ENCODE results near the gene PICK1. TPM values are rescaled to one million over a fixed set of nuclear protein-coding genes. Genes with fewer than 3 reads are reported as not detected.

Gene PICK1
- total and polyA plus RNA-seq, 2 donors (not counting 3 experiments of a cell fraction or from before 2014, with no cell fraction given) = 18.0 to 20.8 TPM

DNA sequence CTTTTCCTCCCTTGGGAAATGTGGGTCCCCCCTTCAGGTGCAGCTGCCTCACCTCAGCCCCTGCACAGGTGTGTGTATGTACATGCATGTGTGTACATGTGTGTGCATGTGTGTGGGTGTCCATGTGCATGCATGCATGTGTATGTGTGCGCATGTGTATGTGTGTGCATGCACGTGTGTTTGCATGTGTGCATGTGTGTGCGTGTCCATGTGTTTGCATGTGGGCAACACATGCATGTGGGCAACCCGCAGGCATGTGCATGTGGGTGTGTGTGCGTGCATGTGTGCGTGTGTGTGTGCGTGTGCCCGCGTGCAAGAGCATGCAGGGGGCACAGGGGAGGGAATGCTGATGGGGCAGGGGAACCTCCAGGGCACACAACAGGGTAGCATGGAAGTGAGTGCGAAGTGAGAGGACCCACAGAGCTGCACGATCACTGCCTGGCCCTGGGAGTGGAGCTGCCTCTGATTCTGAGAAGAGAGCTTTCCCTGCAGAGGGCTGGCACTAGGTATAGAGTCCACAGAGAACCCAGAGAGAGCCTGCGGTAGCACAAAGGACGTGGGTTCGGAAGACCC is 67.9 kb downstream of the PICK1 start:
- ChIA-PET CTCF (interaction anchor here (1.8 kb wide), 1 partner anchor 11 kb away, joined by 16 read pairs; no protein-coding TSS in a partner anchor), POLR2A (no interaction called here)
- Histone ChIP-seq H3K79me2 (ENCODE audit: control insufficient read depth, insufficient read depth, low read length) (no peaks in the 10 kb centered on the region), H3K9me1 (replicated peaks; ENCODE audit: control insufficient read depth, extremely low read depth, insufficient read depth, low read length) (no peaks in the 10 kb centered on the region), H3K9me3 (replicated peaks; ENCODE audit: control insufficient read depth, insufficient read depth, low read length) (no peaks in the 10 kb centered on the region), H3K27me3 (ENCODE audit: control insufficient read depth in 2 of 2, insufficient read depth in 2 of 2, low read length in 2 of 2) (no peaks in the 10 kb centered on the region), H4K20me1 (replicated peaks; ENCODE audit: control insufficient read depth, extremely low read depth, insufficient read depth, low read length) (no peaks in the 10 kb centered on the region), H3K4me3 (replicated peaks in 1 of 3; ENCODE audit: insufficient read depth in 1 of 3, low read depth in 1 of 3, low read length in 3 of 3) (no peak overlapping the region), H2AFZ (ENCODE audit: low read depth, low read length) (no peak overlapping the region), H3K27ac (ENCODE audit: insufficient read depth, low read depth, low read length) (no peak overlapping the region), H3K36me3 (ENCODE audit: control insufficient read depth in 2 of 2, extremely low read depth in 1 of 2, insufficient read depth in 2 of 2, low read length in 2 of 2) (no peaks in the 10 kb centered on the region), H3K4me1 (ENCODE audit: control insufficient read depth, extremely low read depth, insufficient read depth, low read length) (no peaks in the 10 kb centered on the region), H3K4me2 (ENCODE audit: insufficient read depth, low read length) (no peak overlapping the region), H3K9ac (replicated peaks; ENCODE audit: extremely low read depth, insufficient read depth, low read length) (no peak overlapping the region)
- DNase-seq (ENCODE audit: low read depth, low spot score) (no peak), FAIRE-seq (no peak)
- dilution Hi-C loops (cut with MboI; ENCODE audit: extremely low pct_ligation_motif_present, low sequenced_read_pairs) (no loop called here), intact Hi-C loops (cut with micrococcal nuclease) (no loop called here)
- BruUV-seq (replicated peaks) = no TSS peak
- TF ChIP-seq, protein P1, sequence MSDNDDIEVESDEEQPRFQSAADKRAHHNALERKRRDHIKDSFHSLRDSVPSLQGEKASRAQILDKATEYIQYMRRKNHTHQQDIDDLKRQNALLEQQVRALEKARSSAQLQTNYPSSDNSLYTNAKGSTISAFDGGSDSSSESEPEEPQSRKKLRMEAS (IDR thresholded peaks at IDR 0.05; ENCODE audit: insufficient read depth, insufficient read length) = peak; percentile 49
- TF ChIP-seq JUN (IDR thresholded peaks at IDR 0.05; ENCODE audit: borderline replicate concordance, insufficient read depth, insufficient read length, low read depth) = no peak

Other genes with a start within 250 kb of the PICK1 start
- 19.7 and 19.9 TPM in 2 replicates for gene GCAT, start 249.5 kb upstream of the PICK1 start, total RNA-seq
- gene GCAT, start 249.5 kb upstream of the PICK1 start, polyA plus RNA-seq = 19.7 and 24.4 TPM in 2 replicates
- gene GALR3, start 234.0 kb upstream of the PICK1 start, total RNA-seq = not detected in 2 replicates
- gene GALR3, start 234.0 kb upstream of the PICK1 start, polyA plus RNA-seq = not detected in 2 replicates
- gene ANKRD54, start 213.1 kb upstream of the PICK1 start, total RNA-seq = 25.5 and 26.0 TPM in 2 replicates
- gene ANKRD54, start 213.1 kb upstream of the PICK1 start, polyA plus RNA-seq = 26.7 and 40.0 TPM in 2 replicates
- 442 and 479 TPM in 2 replicates for gene EIF3L, start 208.0 kb upstream of the PICK1 start, total RNA-seq
- 601 and 647 TPM in 2 replicates for gene EIF3L, start 208.0 kb upstream of the PICK1 start, polyA plus RNA-seq
- 65.2 and 66.9 TPM in 2 replicates for gene MICALL1, start 151.1 kb upstream of the PICK1 start, total RNA-seq
- gene MICALL1, start 151.1 kb upstream of the PICK1 start, polyA plus RNA-seq = 23.9 and 30.5 TPM in 2 replicates
- 0.44 and 0.46 TPM in 2 replicates for gene C22orf23, start 103.8 kb upstream of the PICK1 start, total RNA-seq
- 0.23 and 0.43 TPM in 2 replicates for gene C22orf23, start 103.8 kb upstream of the PICK1 start, polyA plus RNA-seq
- 98.3 and 106 TPM in 2 replicates for gene POLR2F, start 103.7 kb upstream of the PICK1 start, total RNA-seq
- gene POLR2F, start 103.7 kb upstream of the PICK1 start, polyA plus RNA-seq = 112 and 133 TPM in 2 replicates
- not detected in 2 replicates for gene SOX10, start 72.8 kb upstream of the PICK1 start, total RNA-seq
- gene SOX10, start 72.8 kb upstream of the PICK1 start, polyA plus RNA-seq = not detected in 2 replicates
- not detected in 2 replicates for gene SLC16A8, start 26.8 kb downstream of the PICK1 start, total RNA-seq
- 0.06 and 0.14 TPM in 2 replicates for gene SLC16A8, start 26.8 kb downstream of the PICK1 start, polyA plus RNA-seq
- gene BAIAP2L2, start 53.3 kb downstream of the PICK1 start, total RNA-seq = 0.16 and 0.20 TPM in 2 replicates
- gene BAIAP2L2, start 53.3 kb downstream of the PICK1 start, polyA plus RNA-seq = 0.35 and 0.43 TPM in 2 replicates
- gene PLA2G6, start 124.4 kb downstream of the PICK1 start, total RNA-seq = 10.3 and 11.1 TPM in 2 replicates
- gene PLA2G6, start 124.4 kb downstream of the PICK1 start, polyA plus RNA-seq = 6.6 and 9.9 TPM in 2 replicates
- gene MAFF, start 144.6 kb downstream of the PICK1 start, total RNA-seq = 59.5 and 61.2 TPM in 2 replicates
- gene MAFF, start 144.6 kb downstream of the PICK1 start, polyA plus RNA-seq = 29.0 and 30.5 TPM in 2 replicates
- 96.6 and 99.8 TPM in 2 replicates for gene TMEM184B, start 215.6 kb downstream of the PICK1 start, total RNA-seq
- gene TMEM184B, start 215.6 kb downstream of the PICK1 start, polyA plus RNA-seq = 72.5 and 88.8 TPM in 2 replicates